IMR-90 (cell line): ENCODE data around the gene MICALL2. TPM values are rescaled to one million over a fixed set of nuclear protein-coding genes. Genes with fewer than 3 reads are reported as not detected.
A peak's percentile ranks its signal among the peaks of the same experiment; 100 is the strongest.

Experiments used
- ATAC-seq: fragments of 200-7000 bp; cut with Tn5 transposase; 2 replicates; pipeline ENCODE4 v1.9.1; 2020; ENCODE audit warnings: low read depth, mild to moderate bottlenecking, moderate library complexity
- BruUV-seq: library from RNA; stranded (reverse); fragments of 400-500 nt; replicated peaks from 2 replicates; lab custom pipeline; 2021; lab: Mats Ljungman, UMichigan
- CTCF ChIA-PET: fragments of 300-600 bp; formaldehyde crosslinking; extraction: SDS; loops from one replicate; lab custom pipeline; 2021; ENCODE audit warnings: antibody characterized with exemption; lab: Yijun Ruan, JAX
- POLR2A ChIA-PET: fragments of 300-600 bp; sonication (Branson Sonifier 250); formaldehyde crosslinking; loops from one replicate; lab custom pipeline; 2022; ENCODE audit warnings: antibody characterized with exemption; ENCODE audit not compliant: unreplicated experiment; lab: Charles Lee
- DNase-seq: peaks from one replicate; pipeline ENCODE4 v3.0.0; 2013
- H2AFZ ChIP-seq: replicated peaks from 2 replicates; pipeline ENCODE3; 2013; ENCODE audit warnings: low read length, mild to moderate bottlenecking; ENCODE audit not compliant: poor library complexity
- H2AK5ac ChIP-seq: 2 replicates; pipeline ENCODE4 v1.6.1; 2013; ENCODE audit warnings: low read depth, low read length, inconsistent platforms
- H2AK9ac ChIP-seq: replicated peaks from 2 replicates; pipeline ENCODE3; 2013; ENCODE audit warnings: mild to moderate bottlenecking, low read depth, low read length, moderate library complexity; ENCODE audit not compliant: poor library complexity
- H2BK120ac ChIP-seq: 2 replicates; pipeline ENCODE4 v1.6.1; 2013; ENCODE audit warnings: low read depth, low read length, inconsistent platforms
- H2BK15ac ChIP-seq: 3 replicates; pipeline ENCODE4 v1.6.1; 2013; ENCODE audit warnings: low read depth, low read length, inconsistent platforms
- H2BK20ac ChIP-seq: 2 replicates; pipeline ENCODE4 v1.6.1; 2013; ENCODE audit warnings: low read depth, mild to moderate bottlenecking, inconsistent platforms, low read length, moderate library complexity
- H2BK5ac ChIP-seq: 2 replicates; pipeline ENCODE4 v1.6.1; 2013; ENCODE audit warnings: mild to moderate bottlenecking, low read depth, low read length, inconsistent platforms; ENCODE audit not compliant: poor library complexity, severe bottlenecking
- H3K14ac ChIP-seq: replicated peaks from 2 replicates; pipeline ENCODE4 v1.6.1; 2013; ENCODE audit warnings: low read depth, low read length, inconsistent platforms
- H3K18ac ChIP-seq: 2 replicates; pipeline ENCODE4 v1.6.1; 2013; ENCODE audit warnings: low read depth, low read length, control low read depth
- H3K23ac ChIP-seq: 2 replicates; pipeline ENCODE4 v1.6.1; 2013; ENCODE audit warnings: low read depth, low read length, inconsistent platforms
- H3K27ac ChIP-seq: 2 replicates; pipeline ENCODE4 v1.5.1; 2013; ENCODE audit warnings: mild to moderate bottlenecking, control low read depth, low read length; ENCODE audit not compliant: insufficient read depth
- H3K27me3 ChIP-seq: 2 replicates; pipeline ENCODE4 v1.6.1; 2013; ENCODE audit warnings: low read length; ENCODE audit not compliant: control insufficient read depth, insufficient read depth
- H3K36me3 ChIP-seq: 2 replicates; pipeline ENCODE4 v1.6.1; 2013; ENCODE audit warnings: low read length, mixed read lengths; ENCODE audit not compliant: control insufficient read depth, insufficient read depth
- H3K4ac ChIP-seq: 2 replicates; pipeline ENCODE4 v1.6.1; 2013; ENCODE audit warnings: low read depth, low read length, inconsistent platforms
- H3K4me1 ChIP-seq: 2 replicates; pipeline ENCODE4 v1.6.1; 2013; ENCODE audit warnings: low read length, mixed read lengths; ENCODE audit not compliant: control insufficient read depth, insufficient read depth
- H3K4me2 ChIP-seq: 2 replicates; pipeline ENCODE4 v1.6.1; 2013; ENCODE audit warnings: low read depth, mild to moderate bottlenecking, control low read depth, low read length, moderate library complexity
- H3K4me3 ChIP-seq: 2 replicates; pipeline ENCODE4 v1.5.1; 2013; ENCODE audit warnings: low read depth, mild to moderate bottlenecking, control low read depth, low read length, moderate library complexity; ENCODE audit not compliant: insufficient read depth
- H3K56ac ChIP-seq: 2 replicates; pipeline ENCODE4 v1.6.1; 2013; ENCODE audit warnings: low read length, inconsistent platforms; ENCODE audit not compliant: insufficient read depth; ENCODE audit errors: extremely low read depth
- H3K79me1 ChIP-seq, 2 experiments: 2 replicates each; pipeline ENCODE4 v1.6.1; 2013; ENCODE audit warnings: low read length in 2 of 2, inconsistent platforms in 1 of 2, low read depth in 1 of 2
- H3K9ac ChIP-seq: 2 replicates; pipeline ENCODE4 v1.6.1; 2013; ENCODE audit warnings: low read depth, low read length, control low read depth
- H3K9me1 ChIP-seq: 2 replicates; pipeline ENCODE4 v1.6.1; 2013; ENCODE audit warnings: low read length, inconsistent platforms; ENCODE audit not compliant: insufficient read depth
- H3K9me3 ChIP-seq: 2 replicates; pipeline ENCODE4 v1.6.1; 2013; ENCODE audit warnings: low read length; ENCODE audit not compliant: control insufficient read depth, insufficient read depth
- H4K20me1 ChIP-seq: 2 replicates; pipeline ENCODE4 v1.6.1; 2013; ENCODE audit warnings: low read length, inconsistent platforms; ENCODE audit not compliant: insufficient read depth
- H4K5ac ChIP-seq: 2 replicates; pipeline ENCODE4 v1.6.1; 2013; ENCODE audit warnings: mild to moderate bottlenecking, low read depth, low read length, control low read depth
- H4K8ac ChIP-seq, 2 experiments: 2 replicates each; pipeline ENCODE4 v1.6.1; 2013; ENCODE audit warnings: low read depth in 2 of 2, low read length in 2 of 2, control low read depth in 1 of 2, inconsistent platforms in 1 of 2
- H4K91ac ChIP-seq: 2 replicates; pipeline ENCODE4 v1.6.1; 2013; ENCODE audit warnings: low read depth, low read length, inconsistent platforms; ENCODE audit not compliant: insufficient read depth
- CTCF ChIP-seq: conservative IDR thresholded peaks from 2 replicates; pipeline ENCODE4 v1.5.1; 2012; ENCODE audit warnings: mild to moderate bottlenecking, low read depth, low read length, improper control_type of control experiment
- MAFK ChIP-seq: IDR thresholded peaks from 2 replicates; pipeline ENCODE4 v1.6.1; 2012; ENCODE audit warnings: low read depth, low read length, improper control_type of control experiment
- NFE2L2 ChIP-seq: fragments of 150-350 bp; IDR thresholded peaks from 2 replicates; pipeline ENCODE4 v1.6.1; 2016; ENCODE audit warnings: low read depth, mild to moderate bottlenecking, low read length
- RAD21 ChIP-seq: IDR thresholded peaks from 2 replicates; pipeline ENCODE4 v1.6.1; 2012; ENCODE audit warnings: low read length, improper control_type of control experiment
- RCOR1 ChIP-seq: IDR thresholded peaks from 2 replicates; pipeline ENCODE4 v1.6.1; 2012; ENCODE audit warnings: mild to moderate bottlenecking, low read length, improper control_type of control experiment; ENCODE audit not compliant: insufficient replicate concordance
- RFX5 ChIP-seq: IDR thresholded peaks from 2 replicates; pipeline ENCODE4 v1.8.0; 2012; ENCODE audit warnings: low read depth, mild to moderate bottlenecking, low read length, moderate library complexity
- SMC3 ChIP-seq: fragments of 150-350 bp; IDR thresholded peaks from 2 replicates; pipeline ENCODE4 v1.6.1; 2016; ENCODE audit warnings: low read depth, mild to moderate bottlenecking, antibody characterized with exemption, low read length, moderate library complexity
- USF2 ChIP-seq: fragments of 150-350 bp; IDR thresholded peaks from 2 replicates; pipeline ENCODE4 v1.6.1; 2017; ENCODE audit warnings: mild to moderate bottlenecking, antibody characterized with exemption, low read length, low read depth
- WGBS, 2 experiments: methylation state at CpG; one replicate each; pipeline versions ENCODE4 v1.1.5 to v1.1.7; 2013; ENCODE audit warnings: missing lambda C conversion rate in 2 of 2; ENCODE audit not compliant: insufficient read length in 1 of 2; ENCODE audit errors: extremely low coverage in 2 of 2; 5-methylcytosine and 5-hydroxymethylcytosine counted together
- dilution Hi-C: fragments of 300-500 bp; cut with HindIII; formaldehyde crosslinking; loops from one replicate; pipeline ENCODE4 v1.14.3; 2018; ENCODE audit warnings: low sequenced_read_pairs; ENCODE audit not compliant: unreplicated experiment
- in situ Hi-C: fragments of 300-500 bp; cut with MboI; formaldehyde crosslinking; loops from 3 replicates; pipeline ENCODE4 v1.14.3; 2019; ENCODE audit warnings: low sequenced_read_pairs, inconsistent platforms, mixed read lengths
- intact Hi-C: fragments of 100-400 bp; cut with micrococcal nuclease; formaldehyde crosslinking; loops from 2 replicates; pipeline ENCODE4 v1.10.0; 2022
- polyA plus RNA-seq, 3 experiments: library from polyadenylated mRNA; depleted of rRNA; stranded (reverse); fragments of >200 nt; gene quantifications; 2 replicates each; pipeline ENCODE4 v1.2.3, GENCODE V29; 2012; ENCODE audit warnings: low replicate concordance in 1 of 3
- total RNA-seq: library from RNA; depleted of rRNA; stranded (reverse); fragments of >200 nt; gene quantifications from 2 replicates; pipeline ENCODE4 v1.2.3, GENCODE V29; 2012

MICALL2 gene
- total and polyA plus RNA-seq, 2 of the 4 experiments (the other 2 are of a cell fraction) = 6.6 to 34.1 TPM

GRCh38 chr7:1454542-1454941 lies 4.7 kb downstream of the MICALL2 start:
- Histone ChIP-seq H4K20me1 (peaks cover 40% of the 10 kb centered on the region), H3K27me3 (no peaks in the 10 kb centered on the region), H2AK5ac (peak overlapping the region; percentile 64), H2AFZ (peak overlapping the region; percentile 45), H4K91ac (no peak overlapping the region), H3K14ac (no peak overlapping the region), H2BK5ac (peak overlapping the region; percentile 34), H3K9me1 (peaks cover 4% of the 10 kb centered on the region; the same call in 1 of the 2 replicates), H2AK9ac (peak overlapping the region; percentile 85), H3K9ac (peak overlapping the region; percentile 75), H3K9me3 (no peaks in the 10 kb centered on the region), H3K79me1 (peaks cover 0 to 77% of the 10 kb centered on the region in 2 experiments), H3K4me3 (no peak overlapping the region), H3K4me1 (peaks cover 29% of the 10 kb centered on the region), H4K5ac (peak overlapping the region; percentile 49; the same call in 1 of the 2 replicates), H2BK120ac (no peak overlapping the region), H2BK15ac (no peak overlapping the region), H3K4me2 (peak overlapping the region; percentile 57; the same call in 1 of the 2 replicates), H3K23ac (no peak overlapping the region), H3K36me3 (peaks cover 1% of the 10 kb centered on the region; the same call in 1 of the 2 replicates), H3K4ac (peak overlapping the region; percentile 64; the same call in 1 of the 2 replicates), H3K27ac (peak overlapping the region; percentile 76), H2BK20ac (no peak overlapping the region), H3K18ac (no peak overlapping the region), H4K8ac (peak overlapping the region; percentile 91 to 93; a peak in 3 of 4 replicates), H3K56ac (no peak overlapping the region)
- ChIA-PET CTCF (no interaction called here), POLR2A (no interaction called here)
- BruUV-seq = no TSS peak
- intact Hi-C loops (no loop called here), dilution Hi-C loops (no loop called here), in situ Hi-C loops (no loop called here)
- 26% methylated on average over 7 of the region's 14 CpGs; no CpG with 5 or more reads in 1 of the 2 experiments for WGBS, 2 experiments
- DNase-seq = no peak
- no peak for ATAC-seq
- no peak for TF ChIP-seq RFX5
- no peak for TF ChIP-seq CTCF
- TF ChIP-seq MAFK = no peak
- TF ChIP-seq NFE2L2 = no peak
- TF ChIP-seq RAD21 = no peak
- no peak for TF ChIP-seq SMC3
- TF ChIP-seq USF2 = no peak
- no peak for TF ChIP-seq RCOR1
